DOHH2 (cell line): ENCODE results near the gene PGS1.

Source experiments
- H3F3A ChIP-seq: fragments of 200-600 bp; sonication (generic), shearing (Covaris generic); 2 replicates; pipeline ENCODE4 v1.6.0; 2016; ENCODE audit warnings: antibody characterized with exemption, mild to moderate bottlenecking; ENCODE audit not compliant: control insufficient read depth, insufficient read depth
- H3K27ac ChIP-seq: fragments of 200-600 bp; sonication (generic); 2 replicates; pipeline ENCODE4 v1.5.1; 2014; ENCODE audit warnings: low read depth, mild to moderate bottlenecking, low read length, moderate library complexity
- H3K27me3 ChIP-seq: fragments of 200-600 bp; sonication (generic); 2 replicates; pipeline ENCODE4 v1.6.1; 2014; ENCODE audit warnings: mild to moderate bottlenecking, low read length, mixed read lengths; ENCODE audit not compliant: control insufficient read depth
- H3K36me3 ChIP-seq: fragments of 200-600 bp; sonication (generic); 2 replicates; pipeline ENCODE4 v1.6.1; 2014; ENCODE audit warnings: mild to moderate bottlenecking, low read length, moderate library complexity, mixed read lengths; ENCODE audit not compliant: control insufficient read depth
- H3K4me1 ChIP-seq: fragments of 200-600 bp; sonication (generic); 2 replicates; pipeline ENCODE4 v1.6.1; 2014; ENCODE audit warnings: mild to moderate bottlenecking, low read length, mixed read lengths; ENCODE audit not compliant: control insufficient read depth
- H3K4me2 ChIP-seq: fragments of 200-600 bp; sonication (generic); 2 replicates; pipeline ENCODE4 v1.6.0; 2014; ENCODE audit warnings: mild to moderate bottlenecking, low read length, moderate library complexity
- H3K4me3 ChIP-seq: fragments of 200-600 bp; sonication (generic); 2 replicates; pipeline ENCODE4 v1.5.1; 2014; ENCODE audit warnings: mild to moderate bottlenecking, low read length, mixed read lengths
- H3K79me2 ChIP-seq: fragments of 200-600 bp; sonication (generic); 2 replicates; pipeline ENCODE4 v1.6.1; 2014; ENCODE audit warnings: mild to moderate bottlenecking, low read length, mixed read lengths; ENCODE audit not compliant: control insufficient read depth
- H3K9me2 ChIP-seq: fragments of 200-600 bp; sonication (generic); replicated peaks from 2 replicates; pipeline ENCODE4 v1.6.1; 2014; ENCODE audit warnings: mild to moderate bottlenecking, low read length, mixed read lengths; ENCODE audit not compliant: control insufficient read depth
- H3K9me3 ChIP-seq: fragments of 200-600 bp; sonication (generic); 2 replicates; pipeline ENCODE4 v1.6.1; 2014; ENCODE audit warnings: antibody characterized with exemption, low read length, mixed read lengths; ENCODE audit not compliant: control insufficient read depth, insufficient read depth
- H4K20me1 ChIP-seq: fragments of 200-600 bp; sonication (generic); 2 replicates; pipeline ENCODE4 v1.6.0; 2014; ENCODE audit warnings: low read depth, mild to moderate bottlenecking, antibody characterized with exemption, low read length, moderate library complexity; ENCODE audit not compliant: control insufficient read depth, insufficient read depth
- EZH2phosphoT487 ChIP-seq: fragments of 200-600 bp; sonication (generic); IDR thresholded peaks from 2 replicates; pipeline ENCODE4 v1.6.1; 2017; ENCODE audit warnings: borderline replicate concordance, mild to moderate bottlenecking, antibody characterized with exemption, low read length, moderate library complexity, mixed read lengths
- TF ChIP-seq, protein P1 (sequence below): fragments of 200-600 bp; sonication (generic); IDR thresholded peaks from one replicate; pipeline ENCODE4 v1.5.1; 2014; ENCODE audit warnings: antibody characterized with exemption, mild to moderate bottlenecking, low read depth, low read length; ENCODE audit not compliant: poor library complexity, severe bottlenecking

The PGS1 gene

DNA sequence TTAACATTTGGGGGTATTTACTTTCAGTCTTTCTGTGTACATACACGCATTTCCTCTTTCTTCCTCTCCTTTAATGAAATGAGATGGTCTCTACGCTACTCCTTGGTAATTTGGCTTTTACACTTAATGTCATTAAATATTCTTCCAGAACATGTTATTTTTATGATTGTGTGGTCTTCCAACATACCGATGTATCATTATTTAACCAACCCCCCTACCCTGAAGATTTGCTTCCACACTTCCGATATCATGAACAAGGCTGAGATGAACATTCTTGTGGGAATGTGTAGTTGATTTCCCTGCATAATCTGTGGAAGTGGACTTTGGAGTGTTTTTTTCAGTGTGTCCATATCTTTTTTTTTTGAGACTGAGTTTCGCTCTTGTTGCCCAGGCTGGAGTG is 2.3 kb upstream of the PGS1 start:
- no peaks in the 10 kb centered on the region for H3K9me3 ChIP-seq
- H3K4me2 ChIP-seq: no peak overlapping the region
- peaks cover 10% of the 10 kb centered on the region for H3K36me3 ChIP-seq
- peaks cover 25% of the 10 kb centered on the region for H3K27me3 ChIP-seq
- no peak overlapping the region for H3K4me3 ChIP-seq
- peaks cover 26% of the 10 kb centered on the region for H3K79me2 ChIP-seq
- H3K4me1 ChIP-seq: peaks cover 19% of the 10 kb centered on the region
- TF ChIP-seq, protein P1, sequence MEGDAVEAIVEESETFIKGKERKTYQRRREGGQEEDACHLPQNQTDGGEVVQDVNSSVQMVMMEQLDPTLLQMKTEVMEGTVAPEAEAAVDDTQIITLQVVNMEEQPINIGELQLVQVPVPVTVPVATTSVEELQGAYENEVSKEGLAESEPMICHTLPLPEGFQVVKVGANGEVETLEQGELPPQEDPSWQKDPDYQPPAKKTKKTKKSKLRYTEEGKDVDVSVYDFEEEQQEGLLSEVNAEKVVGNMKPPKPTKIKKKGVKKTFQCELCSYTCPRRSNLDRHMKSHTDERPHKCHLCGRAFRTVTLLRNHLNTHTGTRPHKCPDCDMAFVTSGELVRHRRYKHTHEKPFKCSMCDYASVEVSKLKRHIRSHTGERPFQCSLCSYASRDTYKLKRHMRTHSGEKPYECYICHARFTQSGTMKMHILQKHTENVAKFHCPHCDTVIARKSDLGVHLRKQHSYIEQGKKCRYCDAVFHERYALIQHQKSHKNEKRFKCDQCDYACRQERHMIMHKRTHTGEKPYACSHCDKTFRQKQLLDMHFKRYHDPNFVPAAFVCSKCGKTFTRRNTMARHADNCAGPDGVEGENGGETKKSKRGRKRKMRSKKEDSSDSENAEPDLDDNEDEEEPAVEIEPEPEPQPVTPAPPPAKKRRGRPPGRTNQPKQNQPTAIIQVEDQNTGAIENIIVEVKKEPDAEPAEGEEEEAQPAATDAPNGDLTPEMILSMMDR: no peak
- TF ChIP-seq EZH2phosphoT487: no peak
- peaks cover 8% of the 10 kb centered on the region; the same call in 1 of the 2 replicates for H4K20me1 ChIP-seq
- no peaks in the 10 kb centered on the region for H3F3A ChIP-seq
- H3K27ac ChIP-seq: no peak overlapping the region
- H3K9me2 ChIP-seq: no peaks in the 10 kb centered on the region

DNA sequence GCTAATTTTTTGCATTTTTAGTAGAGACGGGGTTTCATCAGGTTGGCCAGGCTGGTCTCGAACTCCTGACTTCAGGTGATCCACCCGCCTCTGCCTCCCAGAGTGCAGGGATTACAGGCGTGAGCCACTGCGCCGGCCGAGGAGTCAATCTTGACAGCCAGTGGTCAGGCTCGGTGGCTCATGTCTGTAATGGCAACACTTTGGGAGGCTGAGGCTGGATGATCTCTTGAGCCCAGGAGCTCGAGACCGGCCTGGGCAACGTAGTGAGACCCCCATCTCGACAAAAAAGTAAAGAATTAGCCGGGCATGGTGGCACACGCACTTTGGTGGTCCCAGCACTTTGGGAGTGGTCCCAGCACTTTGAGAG is 608 bp upstream of the PGS1 start:
- TF ChIP-seq EZH2phosphoT487: no peak
- TF ChIP-seq, protein P1: no peak
- no peaks in the 10 kb centered on the region for H3F3A ChIP-seq
- H3K27me3 ChIP-seq: peaks cover 23% of the 10 kb centered on the region
- H3K9me2 ChIP-seq: no peaks in the 10 kb centered on the region
- no peak overlapping the region for H3K27ac ChIP-seq
- H4K20me1 ChIP-seq: peaks cover 8% of the 10 kb centered on the region
- H3K9me3 ChIP-seq: no peaks in the 10 kb centered on the region
- H3K4me3 ChIP-seq: peak overlapping the region; percentile 99
- H3K4me1 ChIP-seq: peaks cover 22% of the 10 kb centered on the region
- H3K4me2 ChIP-seq: peak overlapping the region; percentile 83
- peaks cover 16% of the 10 kb centered on the region for H3K36me3 ChIP-seq
- peaks cover 41% of the 10 kb centered on the region for H3K79me2 ChIP-seq

DNA sequence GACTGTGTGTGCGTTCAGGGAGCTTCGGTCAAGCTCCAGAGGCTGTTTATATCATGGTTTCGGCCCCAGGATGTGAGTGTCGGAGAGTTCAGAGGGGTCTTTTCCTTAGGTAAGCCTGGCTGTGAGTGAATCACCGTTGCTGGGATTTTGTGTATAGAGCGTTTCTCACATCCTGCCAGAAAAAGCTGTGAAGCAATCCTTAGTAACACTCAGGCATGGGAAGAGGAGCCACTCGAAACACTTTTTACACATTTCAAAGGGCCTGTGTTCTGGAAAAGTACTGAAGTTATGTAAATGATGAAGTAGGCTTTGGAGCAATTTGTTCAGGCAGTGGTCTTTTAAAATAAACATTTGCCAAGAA is 662 bp downstream of the PGS1 start:
- H3K27ac ChIP-seq: peak overlapping the region; percentile 6; the same call in 1 of the 2 replicates
- no peaks in the 10 kb centered on the region for H3F3A ChIP-seq

More for the DNA sequence above, 662 bp downstream of the PGS1 start:
- Histone ChIP-seq H3K9me2 (no peaks in the 10 kb centered on the region), H3K79me2 (peaks cover 54% of the 10 kb centered on the region), H4K20me1 (peaks cover 12% of the 10 kb centered on the region), H3K36me3 (peaks cover 16% of the 10 kb centered on the region), H3K4me1 (peaks cover 29% of the 10 kb centered on the region), H3K4me2 (peak overlapping the region; percentile 83), H3K27me3 (peaks cover 23% of the 10 kb centered on the region), H3K9me3 (no peaks in the 10 kb centered on the region), H3K4me3 (peak overlapping the region; percentile 99)
- TF ChIP-seq, protein P1: no peak
- TF ChIP-seq EZH2phosphoT487: no peak
